Hepatic stellate cell (primary cell): ENCODE measurements around the gene PRKN.

Experiments
- DNase-seq: peaks from one replicate; pipeline ENCODE4 v3.0.0; 2011; ENCODE audit warnings: low spot score

PRKN gene

DNA sequence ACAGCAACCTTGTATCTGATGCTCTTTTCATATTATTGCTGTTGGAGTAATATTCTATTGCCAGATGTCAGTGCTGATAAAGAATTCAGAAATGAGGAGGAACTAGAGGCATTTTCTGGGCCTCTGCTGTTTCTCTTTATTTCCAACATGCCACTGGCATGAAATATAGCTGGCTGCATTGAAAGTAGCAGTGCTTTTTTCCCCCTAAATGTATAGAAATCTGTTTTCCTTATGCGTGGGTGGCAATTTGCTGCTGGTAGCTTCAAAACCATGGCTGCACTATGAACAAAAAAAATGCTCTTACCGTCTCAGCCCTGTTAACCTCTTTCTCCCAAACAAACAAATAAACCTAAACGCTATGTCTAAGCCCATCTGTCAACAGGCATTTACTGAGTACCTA is 1011.4 kb downstream of the PRKN start:
- DNase-seq = no peak

DNA sequence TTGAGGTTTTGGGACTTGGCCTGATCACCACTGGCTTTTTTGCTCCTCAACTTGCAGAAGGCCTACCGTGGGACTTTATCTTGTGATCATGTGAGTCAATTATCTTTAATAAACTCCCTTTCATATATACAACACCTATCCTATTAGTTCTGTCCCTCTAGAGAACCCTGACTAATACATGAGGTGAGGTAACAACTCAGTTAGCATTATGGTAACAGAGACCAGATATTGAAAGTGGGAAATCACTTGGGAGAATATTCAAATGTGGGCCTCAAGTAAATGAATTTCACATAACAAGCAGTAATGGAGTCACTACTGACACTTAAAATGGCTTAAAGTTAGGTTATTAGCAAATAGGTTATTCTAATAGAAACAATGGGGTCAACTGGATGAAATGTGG is 1015.6 kb downstream of the PRKN start:
- no peak for DNase-seq

DNA sequence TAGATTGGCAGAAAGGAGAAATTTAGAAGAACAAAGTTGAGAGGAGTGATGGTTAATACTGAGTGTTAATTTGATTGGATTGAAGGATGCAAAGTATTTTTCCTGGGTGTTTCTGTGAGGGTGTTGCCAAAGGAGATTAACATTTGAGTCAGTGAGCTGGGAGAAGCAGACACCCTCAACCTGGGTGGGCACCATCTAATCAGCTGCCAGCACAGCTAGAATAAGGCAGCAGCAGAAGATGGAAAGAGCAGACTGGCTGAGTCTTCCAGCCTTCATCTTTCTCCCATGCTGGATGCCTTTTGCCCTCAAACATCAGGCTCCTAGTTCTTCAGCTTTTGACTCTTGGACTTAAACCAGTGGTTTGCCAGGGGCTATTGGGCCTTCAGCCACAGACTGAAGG is 1016.1 kb downstream of the PRKN start:
- no peak for DNase-seq

DNA sequence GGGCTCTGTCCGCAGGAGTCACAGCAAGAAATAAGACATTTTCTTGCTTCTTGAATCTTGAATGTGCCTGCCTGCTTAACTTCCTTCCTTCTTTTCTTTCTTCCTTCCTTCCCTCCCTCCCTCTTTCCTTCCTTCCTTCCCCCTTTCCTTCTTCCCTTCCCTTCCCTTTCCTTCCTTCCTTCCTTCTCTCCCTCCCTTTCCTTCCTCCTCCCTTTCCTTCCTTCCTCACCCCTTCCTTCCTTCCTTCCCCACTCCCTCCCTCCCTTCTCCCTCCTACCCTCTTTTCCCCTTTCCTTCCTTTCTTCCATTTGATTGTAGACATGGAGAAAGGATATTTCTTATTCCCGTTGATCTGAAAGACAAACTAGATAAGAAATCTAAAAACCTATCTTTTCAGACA is 1016.9 kb downstream of the PRKN start:
- DNase-seq = no peak

DNA sequence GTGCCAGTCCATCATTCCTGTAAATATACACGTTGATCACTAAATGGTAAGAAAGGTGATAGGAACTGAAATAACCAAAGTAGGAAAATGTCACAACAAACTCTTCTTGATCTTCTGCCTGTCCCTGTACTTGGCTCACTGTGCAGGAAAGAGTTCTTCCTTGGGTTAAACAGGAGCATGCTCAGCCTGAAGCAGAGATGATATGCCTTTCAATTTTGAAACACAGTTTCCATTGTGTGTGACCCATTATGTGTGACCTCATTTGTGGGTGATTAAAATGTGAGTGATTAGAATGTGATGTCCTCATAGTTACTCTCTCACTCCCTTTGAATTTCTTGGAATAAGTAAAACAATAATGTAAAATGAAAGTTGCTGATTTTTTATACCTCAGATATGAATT is 1026.5 kb downstream of the PRKN start:
- no peak for DNase-seq

DNA sequence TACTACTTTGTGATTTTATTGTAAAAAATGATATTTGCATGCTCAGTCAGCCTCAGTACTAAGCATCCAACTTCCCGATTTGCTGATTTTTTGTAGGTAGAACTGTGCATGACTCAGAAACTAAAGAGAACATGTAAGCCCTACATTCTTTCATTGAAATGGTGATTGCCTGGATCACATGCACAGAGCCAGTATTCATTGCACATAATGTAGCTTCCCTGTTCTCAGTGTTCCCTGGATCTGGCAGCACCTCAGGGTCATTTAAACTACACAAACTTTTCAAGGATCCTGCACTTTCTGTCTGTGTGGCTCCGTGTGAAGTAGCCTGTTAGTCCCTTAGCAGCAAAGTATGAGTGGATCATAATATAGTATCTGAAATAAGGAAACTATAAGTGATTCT is 1030.8 kb downstream of the PRKN start:
- DNase-seq = no peak

DNA sequence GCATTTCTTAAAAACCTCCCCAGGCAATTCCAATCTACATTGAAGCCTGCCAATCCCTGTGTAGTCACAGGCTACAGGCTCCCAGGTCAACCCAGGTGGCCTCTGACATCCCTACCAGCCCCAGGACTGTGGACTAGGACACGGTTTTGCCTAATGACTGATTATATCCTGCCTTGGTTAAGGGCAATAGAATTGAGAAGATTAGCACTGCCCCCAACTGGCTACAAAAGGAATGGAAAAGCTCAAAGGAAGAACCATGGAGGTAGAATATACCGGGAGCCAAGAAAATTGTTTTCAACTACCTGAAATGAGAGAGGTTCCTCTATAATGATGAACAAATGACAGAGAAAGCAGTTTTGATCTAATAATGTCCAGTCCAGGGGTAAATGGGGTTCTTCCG is 1032.6 kb downstream of the PRKN start:
- no peak for DNase-seq

DNA sequence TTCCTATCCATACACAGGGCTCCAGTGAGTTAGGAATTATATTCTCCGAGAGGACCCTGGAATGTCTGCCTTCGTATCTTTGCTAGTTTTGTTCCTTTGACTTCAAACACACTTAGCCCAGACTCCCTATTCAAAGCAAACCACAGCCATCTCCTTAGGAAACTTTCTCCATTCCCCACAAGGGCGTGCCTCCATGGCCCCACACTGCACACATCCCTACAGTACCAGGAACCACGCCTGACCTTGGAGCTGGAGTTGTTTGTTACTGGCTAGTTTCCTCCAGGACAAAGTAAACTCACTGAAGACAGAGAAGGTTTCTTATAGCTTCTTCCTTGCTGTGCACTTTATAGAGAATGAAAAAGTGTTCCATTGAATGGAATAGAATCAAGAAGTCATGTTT is 1040.9 kb downstream of the PRKN start:
- DNase-seq = no peak

DNA sequence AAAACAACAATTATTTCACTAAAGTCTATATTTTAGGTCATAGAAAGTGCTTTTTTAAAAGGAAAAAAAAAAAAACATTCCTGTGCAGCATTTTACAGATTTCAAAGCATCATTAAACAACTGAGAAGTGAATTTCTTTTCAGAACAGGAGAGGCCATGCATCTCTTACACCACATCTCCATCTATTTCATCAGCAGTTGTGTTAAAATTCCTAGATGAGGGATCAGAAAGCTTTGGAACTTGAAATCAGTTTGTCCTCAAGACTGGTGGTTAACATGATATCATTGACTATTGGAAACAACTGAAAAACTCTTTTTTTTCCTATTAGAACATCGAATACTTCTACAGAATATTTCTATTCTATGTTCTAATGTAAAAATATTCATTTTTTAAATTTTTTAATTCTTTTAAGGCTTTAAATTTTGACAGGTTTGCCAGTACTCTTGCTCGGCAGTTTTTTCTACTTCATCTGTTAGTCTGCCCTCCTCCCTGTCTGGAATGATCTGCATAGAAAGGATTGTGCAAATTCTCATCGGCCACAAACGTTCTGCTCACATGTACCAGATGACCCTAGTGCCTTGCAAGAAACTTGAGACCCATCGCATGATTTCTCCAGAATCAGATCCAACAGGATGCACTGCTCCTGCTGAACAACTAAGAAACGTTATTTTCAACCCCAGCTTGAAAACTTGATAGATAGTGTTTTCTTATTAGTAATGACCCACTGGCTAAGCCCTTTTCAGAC is 1042.7 kb downstream of the PRKN start:
- no peak for DNase-seq

DNA sequence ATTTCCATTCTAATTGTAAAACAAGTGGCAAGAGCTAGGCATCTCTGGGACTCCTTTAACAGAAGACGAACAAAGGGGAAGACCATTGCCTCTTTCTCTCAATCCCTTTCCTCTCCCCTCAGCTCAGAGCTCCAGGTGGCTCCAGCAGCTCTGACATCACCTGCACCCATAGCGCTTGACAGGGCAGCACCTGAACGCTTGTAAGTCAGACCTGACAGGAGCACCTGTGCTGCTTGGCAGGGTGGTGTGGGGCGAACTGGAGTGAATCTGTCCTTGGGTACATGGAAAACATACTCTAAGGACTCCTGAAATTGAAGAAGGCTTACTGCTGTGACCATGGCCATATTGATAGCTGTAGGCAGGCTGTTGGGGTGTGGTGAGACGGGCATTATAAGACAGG is 1044.2 kb downstream of the PRKN start:
- DNase-seq = no peak

DNA sequence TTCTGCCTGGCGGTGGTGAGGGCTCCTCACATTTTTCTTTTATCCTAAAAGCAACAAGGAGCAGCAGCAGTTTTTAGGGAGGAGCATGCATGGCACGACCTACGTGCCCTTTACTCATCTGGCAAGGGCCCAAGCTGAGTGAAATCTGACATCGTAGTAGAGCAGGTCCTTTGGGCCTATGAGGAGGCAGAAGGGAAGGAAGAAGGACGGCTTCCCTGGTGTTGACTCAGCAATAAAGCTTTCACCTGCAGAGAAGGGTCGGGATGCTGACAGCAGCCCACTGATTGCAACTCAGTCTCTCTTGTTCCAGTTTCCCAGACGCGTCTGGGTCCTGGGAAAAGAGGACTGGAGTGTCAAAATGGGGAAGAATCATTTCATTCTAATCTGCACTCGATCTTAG is 1044.6 kb downstream of the PRKN start:
- no peak for DNase-seq

DNA sequence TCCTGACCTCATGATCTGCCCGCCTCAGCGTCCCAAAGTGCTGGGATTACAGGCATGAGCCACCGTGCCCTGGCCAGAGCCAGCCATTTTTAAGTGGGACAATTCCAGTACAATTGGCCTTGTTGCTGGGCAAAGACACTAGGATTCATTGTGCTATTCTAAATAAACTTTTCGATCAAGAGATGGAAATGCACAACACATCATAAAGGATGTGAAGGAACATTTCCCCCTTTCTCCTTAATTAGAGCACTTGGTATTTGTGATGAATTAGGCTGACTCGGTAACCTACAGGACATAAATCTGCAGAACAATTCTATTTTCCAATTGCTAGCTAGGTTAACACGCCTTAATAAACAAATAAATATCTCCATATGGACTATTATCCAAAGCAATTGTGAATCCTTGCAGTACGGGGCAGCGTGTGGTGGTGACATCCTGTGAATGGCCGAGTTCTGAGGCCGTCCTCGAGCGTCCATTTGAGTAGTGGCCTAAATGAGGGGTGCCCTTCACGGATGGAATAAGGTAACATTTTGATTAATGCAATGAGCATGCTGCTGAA is 1047.5 kb downstream of the PRKN start:
- no peak for DNase-seq

DNA sequence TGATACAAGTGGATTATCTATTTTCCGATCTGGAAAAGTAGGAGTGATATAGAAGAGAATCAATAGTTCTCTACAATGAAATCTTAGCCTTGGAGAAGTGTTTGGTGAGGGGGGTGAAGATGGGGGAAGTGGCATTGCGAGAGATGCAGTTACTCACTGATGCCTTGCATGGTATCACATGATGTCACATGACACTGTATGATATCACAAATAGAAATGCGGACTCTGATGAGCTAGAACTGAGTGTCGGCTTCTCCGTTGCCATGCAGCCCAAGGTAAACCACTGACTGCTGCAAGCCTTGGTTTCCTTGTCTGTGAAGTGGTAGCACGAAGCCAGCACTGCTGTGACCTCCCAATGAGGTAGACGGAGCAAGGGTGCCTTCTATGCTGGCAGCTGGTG is 1050.4 kb downstream of the PRKN start:
- no peak for DNase-seq

DNA sequence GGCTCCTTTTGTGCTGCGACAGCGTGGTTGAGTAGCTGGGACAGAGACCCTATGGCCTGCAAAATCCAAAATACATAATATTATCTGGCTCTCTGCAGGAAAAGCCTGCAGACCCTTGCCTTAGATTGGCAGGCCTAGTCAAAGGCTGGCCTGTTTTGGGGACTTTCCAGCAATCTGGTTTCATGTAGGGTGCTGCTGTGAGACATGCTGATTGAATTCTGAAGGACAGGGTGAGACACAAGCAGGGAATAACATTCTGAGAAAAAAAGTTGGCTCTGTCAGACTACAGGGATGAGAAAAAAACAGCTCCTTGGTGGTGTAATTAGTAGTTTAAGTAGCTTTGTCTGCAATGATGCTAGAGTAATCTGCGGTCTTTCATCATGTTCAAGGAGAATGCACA is 1051.0 kb downstream of the PRKN start:
- DNase-seq = no peak

DNA sequence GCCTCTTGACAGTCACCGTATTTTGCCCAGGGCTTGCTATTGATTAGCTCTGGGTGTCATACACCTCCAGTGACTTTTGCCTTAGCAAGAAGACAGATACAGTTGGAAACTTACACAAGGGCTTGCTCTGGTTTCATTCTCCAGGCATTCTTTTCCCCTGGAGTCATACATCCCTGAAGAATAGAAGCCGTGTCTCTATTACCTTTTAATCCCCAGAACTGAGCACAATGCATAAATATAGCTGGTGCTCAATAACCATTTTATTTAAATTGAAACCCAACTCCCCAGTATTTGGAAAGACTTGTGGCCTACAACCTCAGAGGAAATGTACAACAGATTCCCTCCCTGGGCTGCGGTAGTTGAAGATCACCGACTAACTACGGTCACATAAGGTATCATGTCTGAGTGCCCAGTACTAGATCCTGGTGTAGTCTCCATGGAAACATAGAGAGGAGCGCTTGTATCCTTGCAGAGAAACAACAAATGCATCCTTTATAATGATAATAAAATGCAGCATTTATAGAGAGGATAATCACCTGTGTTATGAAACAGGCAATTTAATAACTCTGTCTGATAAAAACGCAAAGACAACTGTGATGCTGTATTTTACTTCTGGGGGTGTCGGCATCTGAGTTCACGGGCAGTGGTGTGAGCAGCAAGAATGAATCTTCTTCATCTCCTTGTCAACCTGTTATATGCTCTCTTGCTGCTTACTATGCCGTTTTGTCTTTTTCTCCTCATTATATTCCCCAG is 1052.5 kb downstream of the PRKN start:
- no peak for DNase-seq

DNA sequence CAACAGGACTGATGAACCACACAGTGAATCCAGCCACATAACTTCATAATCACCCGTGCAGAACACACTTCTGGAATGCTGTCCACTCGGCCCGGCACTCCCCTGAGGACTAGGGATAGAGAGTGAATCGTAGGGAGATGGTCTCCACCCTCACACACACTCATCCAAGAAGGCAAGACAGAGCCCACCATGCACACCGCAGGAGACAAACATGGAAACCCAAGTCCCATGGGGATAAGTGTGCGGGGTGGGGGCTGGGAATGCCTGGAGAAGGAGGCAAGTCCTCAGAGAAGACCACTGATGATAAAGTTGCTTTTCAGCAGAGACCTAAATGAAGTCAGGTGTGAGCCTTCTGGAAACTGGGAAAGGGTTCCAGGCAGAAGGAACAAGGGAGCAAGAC is 1054.5 kb downstream of the PRKN start:
- DNase-seq = no peak

DNA sequence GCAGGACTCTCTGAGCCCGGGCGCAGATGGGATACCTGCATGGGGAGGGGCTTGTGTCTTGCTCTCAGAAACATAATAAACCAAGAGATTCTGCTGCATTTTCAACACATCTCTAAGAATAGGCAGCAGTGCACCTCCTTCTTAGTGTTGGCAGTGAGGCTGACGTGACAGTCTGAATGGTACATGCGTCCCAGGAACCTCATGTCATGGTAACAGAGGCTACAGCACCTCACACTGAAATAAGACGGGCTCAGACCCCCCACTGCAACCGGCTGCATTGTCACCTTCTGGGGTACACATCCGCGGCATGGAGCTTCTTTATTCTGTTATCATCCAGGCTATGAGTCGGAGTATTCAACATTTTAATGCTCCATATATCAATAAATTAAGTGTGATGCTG is 1056.4 kb downstream of the PRKN start:
- DNase-seq = no peak

DNA sequence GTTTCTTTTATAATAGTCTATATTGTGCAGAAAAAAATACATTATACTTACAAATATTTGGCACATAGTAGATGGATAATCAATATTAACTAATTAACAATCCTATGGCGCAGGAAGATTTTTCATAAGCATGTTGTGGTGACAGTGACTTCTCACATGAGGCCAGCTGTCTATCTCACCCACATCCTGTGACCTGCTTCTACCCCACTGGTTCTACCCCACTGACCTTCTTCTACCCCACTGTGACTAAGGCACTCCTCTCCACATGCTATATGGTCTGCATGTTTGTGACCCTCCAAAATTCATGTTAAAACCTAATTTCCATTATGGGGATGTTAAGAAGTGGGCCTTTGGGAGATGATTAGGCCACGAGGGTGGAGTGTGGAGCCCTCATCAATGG is 1058.9 kb downstream of the PRKN start:
- DNase-seq = no peak

DNA sequence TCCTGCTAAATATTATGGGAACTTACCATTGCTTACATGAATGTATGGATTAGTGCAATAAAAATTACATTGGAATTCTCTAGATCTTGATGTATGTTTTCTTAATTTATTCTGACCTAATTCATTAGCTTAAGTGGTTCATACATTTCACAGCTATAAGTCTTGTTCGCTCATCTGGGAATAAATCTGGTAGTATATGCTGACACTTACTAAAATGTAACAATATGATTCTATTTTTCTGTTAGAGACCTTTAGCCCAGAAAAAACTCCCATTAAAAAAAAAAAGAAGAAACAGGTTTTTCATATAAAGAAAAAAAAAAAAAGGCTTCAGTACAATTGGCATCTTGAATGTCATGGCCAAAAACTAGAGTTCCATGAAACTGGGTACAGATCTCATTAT is 1059.6 kb downstream of the PRKN start:
- DNase-seq = no peak

DNA sequence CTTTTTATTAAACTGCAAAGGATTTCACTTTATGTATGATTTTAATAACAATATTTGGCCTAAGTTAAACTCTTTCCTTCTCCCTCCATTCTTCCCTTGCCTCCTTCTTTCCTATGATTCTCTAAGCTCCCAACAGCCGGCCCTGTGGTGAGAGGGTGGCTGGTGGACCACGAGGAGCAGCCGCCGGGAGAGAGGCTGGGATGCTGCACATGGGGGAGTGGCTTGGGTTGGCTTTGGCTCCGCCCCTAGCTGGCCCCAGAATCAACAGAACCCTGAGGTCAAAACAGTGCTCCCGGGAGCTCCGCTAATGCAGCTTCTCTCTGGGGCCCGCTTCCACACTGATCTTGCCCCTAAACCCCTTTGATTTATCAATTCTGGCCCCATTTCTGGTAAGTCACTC is 1063.9 kb downstream of the PRKN start:
- DNase-seq = no peak

DNA sequence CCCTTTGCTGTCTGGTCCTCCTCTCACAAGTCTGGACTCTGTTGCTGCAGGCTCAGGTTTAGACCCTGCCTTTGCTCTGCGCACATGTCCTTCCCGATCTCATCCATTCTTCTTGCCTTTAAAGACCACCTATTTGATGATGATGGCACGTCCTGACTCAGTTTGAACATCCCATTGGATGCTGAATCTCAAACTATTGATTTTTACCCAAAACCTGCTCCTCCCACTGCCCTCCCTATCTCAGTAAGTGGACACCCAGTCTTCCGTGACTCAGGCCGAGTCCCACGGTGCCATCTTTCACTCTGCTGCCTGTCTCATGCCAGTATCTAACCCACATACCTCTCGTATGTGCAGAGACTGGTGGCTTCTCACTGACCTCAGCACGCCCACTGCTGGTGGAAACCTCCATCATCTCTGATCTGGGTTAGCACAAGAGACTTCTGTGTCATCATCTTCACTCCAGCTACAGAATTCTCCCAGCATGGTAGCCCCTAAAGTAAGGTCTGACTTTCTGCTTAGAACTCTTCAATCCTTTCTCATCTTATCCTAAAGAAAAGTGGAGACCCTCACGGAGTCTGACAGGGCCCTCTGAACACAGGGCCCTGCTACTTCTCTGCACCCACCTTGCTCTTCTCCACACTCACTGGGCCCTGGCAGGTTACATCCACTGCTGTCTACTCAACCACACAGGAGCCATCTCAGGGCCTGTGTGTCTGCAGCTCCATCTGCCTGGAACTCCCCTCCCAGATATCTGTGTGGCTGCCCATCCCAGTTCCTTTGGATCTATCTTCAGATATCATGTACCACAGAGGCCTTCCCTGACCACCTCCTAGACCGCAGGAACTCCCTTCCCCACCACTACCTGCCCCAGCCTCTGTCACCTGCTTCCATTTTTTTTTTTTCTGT is 1066.6 kb downstream of the PRKN start:
- DNase-seq = no peak

DNA sequence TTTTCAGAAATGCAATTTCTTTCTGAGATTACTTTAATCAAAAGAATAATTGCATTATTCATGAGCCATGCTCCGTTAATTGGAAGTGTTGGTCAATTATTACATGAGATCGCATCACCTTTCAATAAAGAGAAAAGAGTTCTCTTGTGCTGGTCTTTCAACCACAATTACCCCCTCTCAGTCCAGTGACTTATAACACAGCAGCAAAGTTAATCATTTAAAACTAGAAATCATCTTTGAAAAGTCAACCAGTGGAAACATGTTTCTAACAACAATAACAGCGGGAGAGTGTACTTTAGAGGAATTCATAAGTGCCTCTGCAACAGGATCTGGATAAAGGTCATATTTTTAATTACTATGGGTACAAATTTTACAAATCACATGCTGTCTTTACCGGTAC is 1069.4 kb downstream of the PRKN start:
- no peak for DNase-seq

DNA sequence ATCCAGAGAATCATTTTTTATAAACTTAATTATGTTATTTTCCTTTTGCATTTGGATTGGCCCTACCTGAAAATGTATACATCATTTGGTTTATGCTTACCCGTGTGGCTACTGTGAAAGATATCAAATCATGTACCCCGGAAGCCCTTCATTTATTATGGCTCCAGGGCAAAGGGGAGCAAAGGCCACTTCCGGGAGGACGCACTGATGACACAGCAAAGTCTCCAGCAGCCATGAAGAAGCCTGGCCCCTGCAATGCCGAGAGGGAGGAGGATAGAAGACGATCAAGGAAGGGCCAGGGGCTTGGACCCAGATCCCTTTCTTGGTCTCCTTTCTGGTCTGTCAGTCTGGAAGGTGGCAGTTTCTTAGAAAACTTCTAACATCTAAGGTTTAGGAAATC is 1073.4 kb downstream of the PRKN start:
- no peak for DNase-seq
